ENCODE results near the gene AP5S1. TPM values are rescaled to one million over a fixed set of nuclear protein-coding genes. Genes with fewer than 3 reads are reported as not detected.

The AP5S1 gene
- total and polyA plus RNA-seq, 2 of the 13 experiments (the other 11 are each of a cell fraction or from before 2014, with no cell fraction given), result 7.9 to 23.2 TPM

DNA sequence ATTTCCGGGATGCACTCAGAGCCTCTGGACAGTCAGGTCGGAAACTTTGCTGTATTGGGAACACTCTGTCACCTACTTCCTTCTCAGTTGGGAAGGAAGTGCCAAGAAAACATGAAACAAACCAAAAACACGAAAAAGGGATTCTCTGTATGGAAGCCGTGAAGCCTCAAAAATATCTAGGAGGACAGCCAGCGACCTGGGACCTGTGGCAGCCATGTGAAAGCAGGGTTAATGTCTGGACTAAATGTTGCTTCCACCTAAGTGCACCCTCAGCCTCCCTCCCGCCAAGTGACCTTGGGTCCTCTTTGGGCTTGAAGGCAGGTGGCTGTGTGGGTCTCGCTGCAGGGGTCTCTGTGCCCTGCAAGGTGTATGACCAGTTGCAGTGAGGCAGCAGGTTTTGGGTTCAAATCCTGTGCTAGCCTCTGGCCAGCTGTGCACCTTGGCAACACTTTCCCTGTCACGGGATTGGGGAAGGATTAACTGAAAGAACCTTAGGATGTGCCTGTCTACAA is 27.1 kb downstream of the AP5S1 start (continued):
- TF ChIP-seq, protein P1, sequence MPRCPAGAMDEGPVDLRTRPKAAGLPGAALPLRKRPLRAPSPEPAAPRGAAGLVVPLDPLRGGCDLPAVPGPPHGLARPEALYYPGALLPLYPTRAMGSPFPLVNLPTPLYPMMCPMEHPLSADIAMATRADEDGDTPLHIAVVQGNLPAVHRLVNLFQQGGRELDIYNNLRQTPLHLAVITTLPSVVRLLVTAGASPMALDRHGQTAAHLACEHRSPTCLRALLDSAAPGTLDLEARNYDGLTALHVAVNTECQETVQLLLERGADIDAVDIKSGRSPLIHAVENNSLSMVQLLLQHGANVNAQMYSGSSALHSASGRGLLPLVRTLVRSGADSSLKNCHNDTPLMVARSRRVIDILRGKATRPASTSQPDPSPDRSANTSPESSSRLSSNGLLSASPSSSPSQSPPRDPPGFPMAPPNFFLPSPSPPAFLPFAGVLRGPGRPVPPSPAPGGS (CRISPR knock-in tag; IDR thresholded peaks at IDR 0.05), result peak; percentile 65
- TF ChIP-seq ZNF746 (CRISPR knock-in tag; IDR thresholded peaks at IDR 0.05) (no peak), TCF7 (IDR thresholded peaks at IDR 0.05; ENCODE audit: low read depth) (no peak), MIER3 (CRISPR knock-in tag; IDR thresholded peaks at IDR 0.05; ENCODE audit: borderline replicate concordance) (no peak), ZNF264 (CRISPR knock-in tag; IDR thresholded peaks at IDR 0.05) (no peak), HDAC6 (IDR thresholded peaks at IDR 0.05; ENCODE audit: low read depth, low read length) (no peak), U2AF1 (optimal IDR thresholded peaks at IDR 0.05; ENCODE audit: low read depth, low read length) (no peak), YEATS4 (CRISPR knock-in tag; IDR thresholded peaks at IDR 0.05; ENCODE audit: borderline replicate concordance) (no peak), MBNL3 (CRISPR knock-in tag; conservative IDR thresholded peaks at IDR 0.05) (no peak), TOE1 (CRISPR knock-in tag; IDR thresholded peaks at IDR 0.05) (no peak)
- TF ChIP-seq, protein P2, sequence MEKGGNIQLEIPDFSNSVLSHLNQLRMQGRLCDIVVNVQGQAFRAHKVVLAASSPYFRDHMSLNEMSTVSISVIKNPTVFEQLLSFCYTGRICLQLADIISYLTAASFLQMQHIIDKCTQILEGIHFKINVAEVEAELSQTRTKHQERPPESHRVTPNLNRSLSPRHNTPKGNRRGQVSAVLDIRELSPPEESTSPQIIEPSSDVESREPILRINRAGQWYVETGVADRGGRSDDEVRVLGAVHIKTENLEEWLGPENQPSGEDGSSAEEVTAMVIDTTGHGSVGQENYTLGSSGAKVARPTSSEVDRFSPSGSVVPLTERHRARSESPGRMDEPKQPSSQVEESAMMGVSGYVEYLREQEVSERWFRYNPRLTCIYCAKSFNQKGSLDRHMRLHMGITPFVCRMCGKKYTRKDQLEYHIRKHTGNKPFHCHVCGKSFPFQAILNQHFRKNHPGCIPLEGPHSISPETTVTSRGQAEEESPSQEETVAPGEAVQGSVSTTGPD (CRISPR knock-in tag; IDR thresholded peaks at IDR 0.05), result no peak
- TF ChIP-seq, protein P3, sequence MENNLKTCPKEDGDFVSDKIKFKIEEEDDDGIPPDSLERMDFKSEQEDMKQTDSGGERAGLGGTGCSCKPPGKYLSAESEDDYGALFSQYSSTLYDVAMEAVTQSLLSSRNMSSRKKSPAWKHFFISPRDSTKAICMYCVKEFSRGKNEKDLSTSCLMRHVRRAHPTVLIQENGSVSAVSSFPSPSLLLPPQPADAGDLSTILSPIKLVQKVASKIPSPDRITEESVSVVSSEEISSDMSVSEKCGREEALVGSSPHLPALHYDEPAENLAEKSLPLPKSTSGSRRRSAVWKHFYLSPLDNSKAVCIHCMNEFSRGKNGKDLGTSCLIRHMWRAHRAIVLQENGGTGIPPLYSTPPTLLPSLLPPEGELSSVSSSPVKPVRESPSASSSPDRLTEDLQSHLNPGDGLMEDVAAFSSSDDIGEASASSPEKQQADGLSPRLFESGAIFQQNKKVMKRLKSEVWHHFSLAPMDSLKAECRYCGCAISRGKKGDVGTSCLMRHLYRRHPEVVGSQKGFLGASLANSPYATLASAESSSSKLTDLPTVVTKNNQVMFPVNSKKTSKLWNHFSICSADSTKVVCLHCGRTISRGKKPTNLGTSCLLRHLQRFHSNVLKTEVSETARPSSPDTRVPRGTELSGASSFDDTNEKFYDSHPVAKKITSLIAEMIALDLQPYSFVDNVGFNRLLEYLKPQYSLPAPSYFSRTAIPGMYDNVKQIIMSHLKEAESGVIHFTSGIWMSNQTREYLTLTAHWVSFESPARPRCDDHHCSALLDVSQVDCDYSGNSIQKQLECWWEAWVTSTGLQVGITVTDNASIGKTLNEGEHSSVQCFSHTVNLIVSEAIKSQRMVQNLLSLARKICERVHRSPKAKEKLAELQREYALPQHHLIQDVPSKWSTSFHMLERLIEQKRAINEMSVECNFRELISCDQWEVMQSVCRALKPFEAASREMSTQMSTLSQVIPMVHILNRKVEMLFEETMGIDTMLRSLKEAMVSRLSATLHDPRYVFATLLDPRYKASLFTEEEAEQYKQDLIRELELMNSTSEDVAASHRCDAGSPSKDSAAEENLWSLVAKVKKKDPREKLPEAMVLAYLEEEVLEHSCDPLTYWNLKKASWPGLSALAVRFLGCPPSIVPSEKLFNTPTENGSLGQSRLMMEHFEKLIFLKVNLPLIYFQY (CRISPR knock-in tag; IDR thresholded peaks at IDR 0.05; ENCODE audit: borderline replicate concordance), result no peak
- TF ChIP-seq, protein P4, sequence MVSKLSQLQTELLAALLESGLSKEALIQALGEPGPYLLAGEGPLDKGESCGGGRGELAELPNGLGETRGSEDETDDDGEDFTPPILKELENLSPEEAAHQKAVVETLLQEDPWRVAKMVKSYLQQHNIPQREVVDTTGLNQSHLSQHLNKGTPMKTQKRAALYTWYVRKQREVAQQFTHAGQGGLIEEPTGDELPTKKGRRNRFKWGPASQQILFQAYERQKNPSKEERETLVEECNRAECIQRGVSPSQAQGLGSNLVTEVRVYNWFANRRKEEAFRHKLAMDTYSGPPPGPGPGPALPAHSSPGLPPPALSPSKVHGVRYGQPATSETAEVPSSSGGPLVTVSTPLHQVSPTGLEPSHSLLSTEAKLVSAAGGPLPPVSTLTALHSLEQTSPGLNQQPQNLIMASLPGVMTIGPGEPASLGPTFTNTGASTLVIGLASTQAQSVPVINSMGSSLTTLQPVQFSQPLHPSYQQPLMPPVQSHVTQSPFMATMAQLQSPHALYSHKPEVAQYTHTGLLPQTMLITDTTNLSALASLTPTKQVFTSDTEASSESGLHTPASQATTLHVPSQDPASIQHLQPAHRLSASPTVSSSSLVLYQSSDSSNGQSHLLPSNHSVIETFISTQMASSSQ (IDR thresholded peaks at IDR 0.05; ENCODE audit: low read depth), result no peak
- TF ChIP-seq, protein P4 (CRISPR knock-in tag; IDR thresholded peaks at IDR 0.05; ENCODE audit: borderline replicate concordance), result no peak
- TF ChIP-seq, protein P5, sequence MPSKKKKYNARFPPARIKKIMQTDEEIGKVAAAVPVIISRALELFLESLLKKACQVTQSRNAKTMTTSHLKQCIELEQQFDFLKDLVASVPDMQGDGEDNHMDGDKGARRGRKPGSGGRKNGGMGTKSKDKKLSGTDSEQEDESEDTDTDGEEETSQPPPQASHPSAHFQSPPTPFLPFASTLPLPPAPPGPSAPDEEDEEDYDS (CRISPR knock-in tag; IDR thresholded peaks at IDR 0.05), result no peak

All from HepG2 (cell line).